ENCODE measurements around the gene RASEF.

DNA sequence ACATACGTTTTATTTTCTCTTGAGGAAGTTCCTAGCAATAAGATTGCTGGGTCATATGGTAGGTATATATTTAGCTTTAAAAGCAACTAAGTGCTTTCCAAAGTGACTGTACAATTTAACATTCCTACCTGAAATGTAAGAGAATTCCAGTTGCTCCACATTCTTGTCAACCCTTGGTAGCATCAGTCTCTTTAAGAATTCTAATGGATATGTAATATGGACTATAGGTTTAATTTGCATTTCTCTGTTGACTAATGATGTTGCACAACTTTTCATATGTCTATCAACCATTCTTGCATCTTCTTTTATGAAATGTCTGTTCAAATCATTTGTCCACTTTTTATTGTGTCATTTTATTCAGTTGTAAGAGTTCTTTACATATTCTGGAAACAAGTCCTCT, 6.7 kb upstream of the RASEF start:
- no peak for TF ChIP-seq CTCF (conservative IDR thresholded peaks at IDR 0.05; ENCODE audit: low read length)
- TF ChIP-seq EZH2phosphoT487 (IDR thresholded peaks at IDR 0.05; ENCODE audit: borderline replicate concordance) = no peak

Data from Loucy (cell line).